ENCODE measurements around the gene AHI1. TPM values are rescaled to one million over a fixed set of nuclear protein-coding genes. Genes with fewer than 3 reads are reported as not detected.
A peak's percentile ranks its signal among the peaks of the same experiment; 100 is the strongest.

Gene AHI1
- total RNA-seq, 1 donor, result 14.1 TPM

- Histone ChIP-seq H3K4me1 (ENCODE audit: insufficient read depth, low read length) (no peaks in the 10 kb centered on the region), H3K9me3 (ENCODE audit: low read depth, low read length) (no peaks in the 10 kb centered on the region), H3K27me3 (ENCODE audit: insufficient read depth, low read length) (no peaks in the 10 kb centered on the region), H3K4me3 (ENCODE audit: low read length) (no peak overlapping the region)
These were observed 48.3 kb downstream of the AHI1 start for GRCh38 chr6:135449246-135449645.

GRCh38 chr6:135440087-135440792 lies 57.3 kb downstream of the AHI1 start:
- no peaks in the 10 kb centered on the region for H3K9me3 ChIP-seq (ENCODE audit: low read depth, low read length)
- no peaks in the 10 kb centered on the region for H3K27me3 ChIP-seq (ENCODE audit: insufficient read depth, low read length)
- peaks cover 18% of the 10 kb centered on the region for H3K4me1 ChIP-seq (ENCODE audit: insufficient read depth, low read length)
- H3K4me3 ChIP-seq (ENCODE audit: low read length), result peak overlapping the region; percentile 7

GRCh38 chr6:135439549-135439948 lies 58.0 kb downstream of the AHI1 start:
- H3K9me3 ChIP-seq (ENCODE audit: low read depth, low read length), result no peaks in the 10 kb centered on the region
- no peak overlapping the region for H3K4me3 ChIP-seq (ENCODE audit: low read length)
- peaks cover 18% of the 10 kb centered on the region for H3K4me1 ChIP-seq (ENCODE audit: insufficient read depth, low read length)
- no peaks in the 10 kb centered on the region for H3K27me3 ChIP-seq (ENCODE audit: insufficient read depth, low read length)

- H3K4me1 ChIP-seq (ENCODE audit: insufficient read depth, low read length), result peaks cover 18% of the 10 kb centered on the region
- no peak overlapping the region for H3K4me3 ChIP-seq (ENCODE audit: low read length)
- H3K9me3 ChIP-seq (ENCODE audit: low read depth, low read length), result no peaks in the 10 kb centered on the region
- no peaks in the 10 kb centered on the region for H3K27me3 ChIP-seq (ENCODE audit: insufficient read depth, low read length)
These were observed 58.5 kb downstream of the AHI1 start for GRCh38 chr6:135438907-135439535.

- Histone ChIP-seq H3K4me1 (ENCODE audit: insufficient read depth, low read length) (peaks cover 10% of the 10 kb centered on the region), H3K9me3 (ENCODE audit: low read depth, low read length) (no peaks in the 10 kb centered on the region), H3K27me3 (ENCODE audit: insufficient read depth, low read length) (no peaks in the 10 kb centered on the region), H3K4me3 (ENCODE audit: low read length) (no peak overlapping the region)
These were observed 62.5 kb downstream of the AHI1 start for GRCh38 chr6:135434991-135435390.

- Histone ChIP-seq H3K27me3 (ENCODE audit: insufficient read depth, low read length) (no peaks in the 10 kb centered on the region), H3K9me3 (ENCODE audit: low read depth, low read length) (no peaks in the 10 kb centered on the region), H3K4me1 (ENCODE audit: insufficient read depth, low read length) (peaks cover under 1% of the 10 kb centered on the region), H3K4me3 (ENCODE audit: low read length) (no peak overlapping the region)
These were observed 63.4 kb downstream of the AHI1 start for GRCh38 chr6:135434095-135434494.

- no peaks in the 10 kb centered on the region for H3K27me3 ChIP-seq (ENCODE audit: insufficient read depth, low read length)
- no peak overlapping the region for H3K4me3 ChIP-seq (ENCODE audit: low read length)
- H3K4me1 ChIP-seq (ENCODE audit: insufficient read depth, low read length), result peaks cover 9% of the 10 kb centered on the region
- H3K9me3 ChIP-seq (ENCODE audit: low read depth, low read length), result no peaks in the 10 kb centered on the region
These were observed 69.5 kb downstream of the AHI1 start for GRCh38 chr6:135428078-135428477.

GRCh38 chr6:135426833-135427232 lies 70.7 kb downstream of the AHI1 start:
- Histone ChIP-seq H3K9me3 (ENCODE audit: low read depth, low read length) (no peaks in the 10 kb centered on the region), H3K4me1 (ENCODE audit: insufficient read depth, low read length) (peaks cover 9% of the 10 kb centered on the region), H3K4me3 (ENCODE audit: low read length) (no peak overlapping the region), H3K27me3 (ENCODE audit: insufficient read depth, low read length) (no peaks in the 10 kb centered on the region)

GRCh38 chr6:135424385-135424784 lies 73.2 kb downstream of the AHI1 start:
- Histone ChIP-seq H3K4me3 (ENCODE audit: low read length) (no peak overlapping the region), H3K27me3 (ENCODE audit: insufficient read depth, low read length) (no peaks in the 10 kb centered on the region), H3K9me3 (ENCODE audit: low read depth, low read length) (no peaks in the 10 kb centered on the region)

GRCh38 chr6:135423649-135424128 lies 73.9 kb downstream of the AHI1 start:
- no peaks in the 10 kb centered on the region for H3K9me3 ChIP-seq (ENCODE audit: low read depth, low read length)
- peaks cover 9% of the 10 kb centered on the region for H3K4me1 ChIP-seq (ENCODE audit: insufficient read depth, low read length)
- H3K4me3 ChIP-seq (ENCODE audit: low read length), result no peak overlapping the region
- no peaks in the 10 kb centered on the region for H3K27me3 ChIP-seq (ENCODE audit: insufficient read depth, low read length)

More at GRCh38 chr6:135424385-135424784, 73.2 kb downstream of the AHI1 start:
- peaks cover 9% of the 10 kb centered on the region for H3K4me1 ChIP-seq (ENCODE audit: insufficient read depth, low read length)

- H3K4me3 ChIP-seq (ENCODE audit: low read length), result no peak overlapping the region
These were observed 78.4 kb downstream of the AHI1 start for GRCh38 chr6:135419162-135419561.

GRCh38 chr6:135418040-135418760 lies 79.3 kb downstream of the AHI1 start:
- Histone ChIP-seq H3K4me1 (ENCODE audit: insufficient read depth, low read length) (no peaks in the 10 kb centered on the region), H3K27me3 (ENCODE audit: insufficient read depth, low read length) (no peaks in the 10 kb centered on the region), H3K9me3 (ENCODE audit: low read depth, low read length) (no peaks in the 10 kb centered on the region)

More at GRCh38 chr6:135419162-135419561, 78.4 kb downstream of the AHI1 start:
- H3K9me3 ChIP-seq (ENCODE audit: low read depth, low read length), result no peaks in the 10 kb centered on the region
- peaks cover 5% of the 10 kb centered on the region for H3K4me1 ChIP-seq (ENCODE audit: insufficient read depth, low read length)
- H3K27me3 ChIP-seq (ENCODE audit: insufficient read depth, low read length), result no peaks in the 10 kb centered on the region

GRCh38 chr6:135412761-135413160 lies 84.8 kb downstream of the AHI1 start:
- no peaks in the 10 kb centered on the region for H3K4me1 ChIP-seq (ENCODE audit: insufficient read depth, low read length)
- no peaks in the 10 kb centered on the region for H3K9me3 ChIP-seq (ENCODE audit: low read depth, low read length)
- H3K4me3 ChIP-seq (ENCODE audit: low read length), result no peak overlapping the region
- H3K27me3 ChIP-seq (ENCODE audit: insufficient read depth, low read length), result no peaks in the 10 kb centered on the region

More at GRCh38 chr6:135418040-135418760, 79.3 kb downstream of the AHI1 start:
- no peak overlapping the region for H3K4me3 ChIP-seq (ENCODE audit: low read length)

- Histone ChIP-seq H3K4me1 (ENCODE audit: insufficient read depth, low read length) (no peaks in the 10 kb centered on the region), H3K27me3 (ENCODE audit: insufficient read depth, low read length) (no peaks in the 10 kb centered on the region), H3K9me3 (ENCODE audit: low read depth, low read length) (no peaks in the 10 kb centered on the region), H3K4me3 (ENCODE audit: low read length) (no peak overlapping the region)
These were observed 85.7 kb downstream of the AHI1 start for GRCh38 chr6:135411849-135412248.

GRCh38 chr6:135411339-135411738 lies 86.2 kb downstream of the AHI1 start:
- Histone ChIP-seq H3K4me3 (ENCODE audit: low read length) (no peak overlapping the region), H3K9me3 (ENCODE audit: low read depth, low read length) (no peaks in the 10 kb centered on the region), H3K4me1 (ENCODE audit: insufficient read depth, low read length) (no peaks in the 10 kb centered on the region), H3K27me3 (ENCODE audit: insufficient read depth, low read length) (no peaks in the 10 kb centered on the region)
